ENCODE results near the gene ALDH1L1.

DNA sequence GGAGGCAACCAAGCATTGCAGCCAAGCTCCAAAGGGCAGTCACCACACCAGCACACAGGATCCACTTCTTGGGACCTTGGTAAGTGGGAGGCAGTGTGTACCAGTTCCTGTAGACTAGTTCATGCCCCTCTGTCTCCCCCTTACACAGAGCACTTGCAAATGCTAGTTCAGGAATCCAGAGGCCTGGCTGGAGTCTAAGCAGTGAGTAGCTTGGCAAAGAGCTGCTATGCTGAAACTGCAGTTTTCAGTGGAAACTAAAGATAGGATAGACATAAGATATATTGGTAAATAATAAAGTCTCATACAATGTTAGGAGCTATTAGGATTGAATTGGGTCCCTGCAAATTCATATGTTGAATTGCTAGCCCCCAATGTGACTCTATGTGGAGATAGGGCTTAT is 82.6 kb downstream of the ALDH1L1 start:
- TF ChIP-seq, protein P1, sequence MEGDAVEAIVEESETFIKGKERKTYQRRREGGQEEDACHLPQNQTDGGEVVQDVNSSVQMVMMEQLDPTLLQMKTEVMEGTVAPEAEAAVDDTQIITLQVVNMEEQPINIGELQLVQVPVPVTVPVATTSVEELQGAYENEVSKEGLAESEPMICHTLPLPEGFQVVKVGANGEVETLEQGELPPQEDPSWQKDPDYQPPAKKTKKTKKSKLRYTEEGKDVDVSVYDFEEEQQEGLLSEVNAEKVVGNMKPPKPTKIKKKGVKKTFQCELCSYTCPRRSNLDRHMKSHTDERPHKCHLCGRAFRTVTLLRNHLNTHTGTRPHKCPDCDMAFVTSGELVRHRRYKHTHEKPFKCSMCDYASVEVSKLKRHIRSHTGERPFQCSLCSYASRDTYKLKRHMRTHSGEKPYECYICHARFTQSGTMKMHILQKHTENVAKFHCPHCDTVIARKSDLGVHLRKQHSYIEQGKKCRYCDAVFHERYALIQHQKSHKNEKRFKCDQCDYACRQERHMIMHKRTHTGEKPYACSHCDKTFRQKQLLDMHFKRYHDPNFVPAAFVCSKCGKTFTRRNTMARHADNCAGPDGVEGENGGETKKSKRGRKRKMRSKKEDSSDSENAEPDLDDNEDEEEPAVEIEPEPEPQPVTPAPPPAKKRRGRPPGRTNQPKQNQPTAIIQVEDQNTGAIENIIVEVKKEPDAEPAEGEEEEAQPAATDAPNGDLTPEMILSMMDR (conservative IDR thresholded peaks at IDR 0.05 in 1 of 2, IDR thresholded peaks at IDR 0.05 in 1 of 2; ENCODE audit: extremely low read depth in 1 of 2, insufficient read depth in 1 of 2, low read depth in 1 of 2, low read length in 2 of 2) = no peak
- no peak for TF ChIP-seq EZH2 (IDR thresholded peaks at IDR 0.05; ENCODE audit: borderline replicate concordance, low read length)
